Type B pancreatic cell (in vitro differentiated cells): ENCODE results near the gene MS4A13. TPM values are rescaled to one million over a fixed set of nuclear protein-coding genes. Genes with fewer than 3 reads are reported as not detected.

Experiments
- total RNA-seq: library from RNA; stranded (reverse); gene quantifications from 2 replicates; pipeline ENCODE4 v1.2.1, GENCODE V29; 2021; ENCODE audit warnings: low replicate concordance

MS4A13 gene
- total RNA-seq, 1 donor from 2014 or later, result not detected

Other genes starting within 250 kb of the MS4A13 start
- not detected in 2 replicates for gene MS4A4A, start 234.7 kb upstream of the MS4A13 start, total RNA-seq
- not detected in 2 replicates for gene MS4A6E, start 188.1 kb upstream of the MS4A13 start, total RNA-seq
- gene MS4A7, start 136.9 kb upstream of the MS4A13 start, total RNA-seq, result not detected in 2 replicates
- not detected in 2 replicates for gene MS4A14, start 118.9 kb upstream of the MS4A13 start, total RNA-seq
- gene MS4A5, start 85.8 kb upstream of the MS4A13 start, total RNA-seq, result not detected in 2 replicates
- not detected in 2 replicates for gene MS4A1, start 59.5 kb upstream of the MS4A13 start, total RNA-seq
- gene MS4A12, start 22.6 kb upstream of the MS4A13 start, total RNA-seq, result not detected in 2 replicates
- 2.7 and 2.8 TPM in 2 replicates for gene MS4A8, start 184.2 kb downstream of the MS4A13 start, total RNA-seq
- 0.75 and 3.5 TPM in 2 replicates for gene MS4A18, start 209.3 kb downstream of the MS4A13 start, total RNA-seq
- 0.27 TPM in 1 of 2 replicates, not detected in the other for gene MS4A15, start 241.5 kb downstream of the MS4A13 start, total RNA-seq